Nucleus accumbens (tissue), 56 donors: ENCODE measurements around the gene SH3PXD2B.
"Not testable (repeated sequence)": the region's sequence is repeated elsewhere in the genome, so short reads cannot be mapped to it uniquely, and the experiment has no call there.

Experiments used
- DNase-seq, 56 donors: peaks; one replicate each; lab custom pipeline; 2025; lab: John Stamatoyannopoulos, UW

The SH3PXD2B gene

DNA sequence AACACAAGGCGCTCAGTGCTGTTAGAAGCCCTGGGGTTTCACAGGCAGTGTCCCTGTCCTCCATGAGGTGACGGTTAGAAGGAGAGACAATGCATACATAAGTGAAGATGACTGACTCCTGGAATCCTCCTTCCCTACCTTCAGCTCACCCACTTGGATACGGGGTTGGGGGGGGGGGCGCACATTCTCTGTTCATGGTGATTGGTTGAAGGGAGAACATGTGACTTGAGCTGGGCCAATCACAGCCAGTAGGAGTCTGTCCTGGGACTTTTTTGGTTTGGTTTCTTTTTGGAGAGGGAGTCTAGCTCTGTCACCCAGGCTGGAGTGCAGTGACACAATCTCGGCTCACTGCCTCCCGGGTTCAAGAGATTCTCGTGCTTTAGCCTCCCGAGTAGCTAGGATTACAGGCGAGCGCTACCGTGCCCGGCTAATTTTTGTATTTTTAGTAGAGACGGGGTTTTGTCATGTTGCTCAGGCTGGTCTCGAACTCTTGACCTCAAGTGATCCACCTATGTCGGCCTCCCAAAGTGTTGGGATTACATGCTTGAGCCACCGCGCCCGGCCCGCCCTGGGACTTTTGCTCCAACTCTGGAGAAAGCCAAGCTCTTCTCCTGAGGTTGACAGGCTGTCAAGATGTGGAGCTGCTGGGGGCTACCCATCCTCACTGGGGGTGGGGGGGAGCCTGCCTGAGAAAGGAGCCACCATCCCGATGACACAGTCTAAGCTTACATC lies 30.8 kb downstream of the SH3PXD2B start:
- no peak for DNase-seq

DNA sequence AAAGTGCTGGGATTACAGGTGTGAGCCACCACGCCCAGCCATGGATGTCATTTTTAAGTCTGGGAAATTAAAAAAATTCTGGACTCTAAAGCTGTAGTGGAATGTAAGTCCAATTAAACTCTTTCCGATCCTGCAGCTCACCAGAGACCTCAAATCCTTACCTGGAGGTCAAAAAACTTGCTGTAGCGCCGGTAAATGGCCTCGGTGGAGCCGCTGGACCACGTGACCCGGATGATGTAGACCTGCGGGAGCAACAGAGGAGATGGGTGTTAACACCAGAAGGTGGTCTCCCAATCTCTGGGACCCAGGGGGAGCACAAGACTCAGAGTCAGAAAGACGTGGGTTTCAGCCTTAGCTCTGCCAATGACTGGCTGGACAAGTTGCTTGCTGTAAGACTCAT lies 32.1 kb downstream of the SH3PXD2B start:
- DNase-seq, result no peak

DNA sequence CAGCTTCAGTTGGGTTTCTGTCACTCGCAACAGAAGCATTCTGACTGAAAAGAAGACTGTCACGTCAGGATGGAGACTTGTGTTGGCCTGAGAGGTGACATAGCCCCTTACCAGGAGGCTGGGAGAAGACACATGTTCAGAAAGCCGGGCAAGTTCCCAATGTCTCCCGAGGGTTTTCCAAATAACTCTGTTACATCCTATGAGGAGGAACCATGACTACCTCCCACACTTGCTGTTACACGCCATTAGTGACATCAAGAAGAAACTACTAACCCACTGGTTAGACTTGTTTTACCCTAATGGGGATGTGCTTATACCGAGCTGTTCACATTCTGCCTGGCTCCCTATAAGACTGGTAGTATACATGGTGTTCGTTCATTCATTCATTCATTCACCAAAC lies 33.3 kb downstream of the SH3PXD2B start:
- DNase-seq, result peak in 1 of 56 donors; percentile 77

DNA sequence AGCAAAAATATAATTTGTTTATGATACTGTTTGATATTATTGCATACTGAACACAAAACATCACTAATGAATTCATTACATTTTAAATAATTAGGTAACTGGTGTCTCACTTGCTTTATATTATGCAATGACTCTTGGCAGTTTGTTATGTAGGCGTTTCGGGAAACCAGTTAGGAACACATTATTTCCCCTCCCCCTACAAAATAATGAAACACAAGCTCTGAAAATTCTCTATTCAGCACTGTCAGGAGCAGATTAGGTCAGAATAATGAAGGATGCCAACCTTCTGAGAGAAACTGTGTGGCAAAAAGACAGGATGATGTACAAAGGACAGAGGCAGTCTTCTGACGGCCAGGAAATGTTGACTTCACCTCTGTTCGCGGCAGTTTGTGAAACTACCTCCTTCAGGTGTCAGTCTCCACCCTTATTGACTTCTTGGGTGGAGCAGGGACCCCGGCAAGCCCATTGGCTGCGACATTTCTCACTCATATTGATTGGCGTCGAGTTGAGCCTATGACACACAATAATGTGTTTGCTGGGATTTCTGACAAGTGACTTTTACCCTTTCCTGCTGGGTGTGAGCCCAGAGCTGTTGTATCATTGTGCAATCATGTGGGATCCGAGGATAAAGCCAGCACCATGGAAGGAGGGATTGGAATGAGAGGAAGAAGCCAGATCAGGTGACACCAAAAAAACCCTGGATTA lies 33.9 kb downstream of the SH3PXD2B start:
- peak in 47 of 56 donors; percentile 29 to 84 (median 71) for DNase-seq

DNA sequence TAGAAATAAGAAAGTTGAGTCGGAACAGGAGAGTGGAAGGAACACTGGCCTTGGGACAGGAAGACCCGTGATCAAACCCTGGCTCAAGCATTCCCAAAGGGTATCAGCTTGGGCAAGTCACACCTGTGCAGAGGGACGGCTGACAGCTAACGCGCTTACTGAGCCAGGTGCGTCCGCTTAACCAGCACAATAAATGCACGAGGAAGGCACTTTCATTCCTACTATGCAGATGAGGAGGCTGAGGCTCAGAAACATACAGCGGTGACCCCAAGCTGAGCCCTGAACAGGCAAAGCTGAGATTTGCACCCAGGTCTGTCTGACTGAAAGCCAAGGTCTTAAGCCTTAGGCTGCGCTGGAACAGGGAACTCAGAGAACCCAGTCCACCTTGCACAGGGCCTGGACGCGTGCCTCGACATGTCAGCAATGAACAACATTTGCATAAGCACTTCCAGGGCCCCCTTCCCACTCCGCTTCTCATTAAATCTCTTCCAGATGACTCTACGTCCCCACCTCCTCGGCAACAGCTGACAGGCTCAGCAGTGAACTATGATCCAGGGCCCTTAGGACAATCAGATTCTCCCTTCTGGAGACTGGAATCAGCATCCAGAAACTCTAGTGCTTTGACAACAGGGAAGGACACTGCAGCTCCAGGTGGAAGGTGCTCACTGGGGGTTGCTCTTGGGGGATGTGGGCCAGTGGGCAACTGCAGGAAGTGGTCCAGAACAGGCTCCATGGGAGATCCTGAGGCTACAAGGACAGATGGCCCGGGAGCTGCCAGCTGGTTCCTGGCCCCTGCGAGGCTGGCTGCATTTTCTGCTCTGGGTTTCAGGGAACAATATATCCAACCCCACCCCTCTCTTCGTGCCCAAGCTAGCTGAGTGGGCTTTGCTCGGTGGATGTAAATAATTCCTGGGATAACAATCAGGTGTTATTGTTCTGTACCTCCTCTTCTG lies 35.2 kb downstream of the SH3PXD2B start:
- DNase-seq, result peak in 2 of 56 donors; percentile 20 to 24

DNA sequence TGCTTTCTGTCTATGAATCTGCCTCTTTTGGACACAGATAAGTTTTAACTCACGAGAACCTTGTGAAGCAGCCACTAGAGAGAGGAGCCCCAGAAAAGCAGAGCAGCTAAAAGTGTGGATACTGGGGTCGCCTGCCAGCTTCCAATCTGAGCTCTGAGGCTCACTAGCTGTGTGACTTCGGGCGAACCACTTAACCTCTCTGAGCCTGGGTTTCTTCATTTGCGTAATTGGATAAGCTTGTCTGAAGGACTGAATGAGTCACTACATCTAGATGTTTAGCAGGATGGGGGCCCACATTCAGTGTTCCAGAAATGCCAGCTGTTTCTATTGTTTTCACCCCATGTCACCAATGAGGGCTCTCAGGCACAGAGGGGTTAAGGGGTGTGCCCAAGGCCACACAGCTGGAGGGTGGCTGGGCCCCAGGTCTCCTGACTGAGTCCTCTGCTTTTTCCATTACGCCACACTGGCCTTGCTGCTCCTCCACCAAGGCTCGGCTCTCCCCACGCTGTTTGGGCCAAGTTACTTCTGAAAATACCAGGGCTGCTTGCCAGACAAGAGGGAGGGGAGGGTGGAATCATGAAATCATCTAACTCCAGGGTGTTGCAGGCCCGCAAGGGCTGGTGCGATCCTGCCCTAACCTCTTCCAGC lies 36.2 kb downstream of the SH3PXD2B start:
- peak in 47 of 56 donors; percentile 24 to 91 (median 62) for DNase-seq

DNA sequence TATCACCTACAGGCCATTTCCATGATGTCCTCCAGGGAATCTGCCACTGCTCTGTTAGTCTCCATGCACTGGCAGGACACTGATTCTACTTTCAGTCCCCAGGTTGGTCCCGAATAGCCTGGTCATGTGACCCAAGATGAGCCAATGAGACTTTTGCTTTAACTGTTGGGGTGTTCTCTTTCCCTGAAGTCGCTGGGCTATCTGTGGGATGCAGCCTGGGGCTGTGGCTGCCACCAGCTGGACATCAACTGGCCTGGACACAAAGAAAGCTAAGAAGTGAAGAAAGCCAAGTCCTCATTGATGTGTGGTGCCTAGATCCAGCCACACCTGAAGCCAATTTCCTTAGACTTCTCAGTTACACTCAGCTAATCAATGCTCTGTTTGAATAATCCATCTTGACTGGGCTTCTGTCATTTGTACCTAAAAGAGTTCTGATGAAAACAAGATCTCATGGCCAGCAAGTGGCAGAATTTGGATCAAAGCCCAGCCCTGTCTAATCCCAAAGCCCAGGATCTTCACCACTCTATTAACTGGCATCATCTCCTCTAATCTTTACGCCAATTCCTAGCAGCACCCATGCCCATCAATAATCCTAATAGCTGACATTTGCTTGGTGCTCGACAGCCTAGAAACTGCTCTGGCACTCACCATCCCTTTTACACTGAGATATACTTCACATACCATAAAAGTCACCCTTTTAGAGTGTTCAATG lies 37.0 kb downstream of the SH3PXD2B start:
- peak in 2 of 56 donors; percentile 25 to 29 for DNase-seq

DNA sequence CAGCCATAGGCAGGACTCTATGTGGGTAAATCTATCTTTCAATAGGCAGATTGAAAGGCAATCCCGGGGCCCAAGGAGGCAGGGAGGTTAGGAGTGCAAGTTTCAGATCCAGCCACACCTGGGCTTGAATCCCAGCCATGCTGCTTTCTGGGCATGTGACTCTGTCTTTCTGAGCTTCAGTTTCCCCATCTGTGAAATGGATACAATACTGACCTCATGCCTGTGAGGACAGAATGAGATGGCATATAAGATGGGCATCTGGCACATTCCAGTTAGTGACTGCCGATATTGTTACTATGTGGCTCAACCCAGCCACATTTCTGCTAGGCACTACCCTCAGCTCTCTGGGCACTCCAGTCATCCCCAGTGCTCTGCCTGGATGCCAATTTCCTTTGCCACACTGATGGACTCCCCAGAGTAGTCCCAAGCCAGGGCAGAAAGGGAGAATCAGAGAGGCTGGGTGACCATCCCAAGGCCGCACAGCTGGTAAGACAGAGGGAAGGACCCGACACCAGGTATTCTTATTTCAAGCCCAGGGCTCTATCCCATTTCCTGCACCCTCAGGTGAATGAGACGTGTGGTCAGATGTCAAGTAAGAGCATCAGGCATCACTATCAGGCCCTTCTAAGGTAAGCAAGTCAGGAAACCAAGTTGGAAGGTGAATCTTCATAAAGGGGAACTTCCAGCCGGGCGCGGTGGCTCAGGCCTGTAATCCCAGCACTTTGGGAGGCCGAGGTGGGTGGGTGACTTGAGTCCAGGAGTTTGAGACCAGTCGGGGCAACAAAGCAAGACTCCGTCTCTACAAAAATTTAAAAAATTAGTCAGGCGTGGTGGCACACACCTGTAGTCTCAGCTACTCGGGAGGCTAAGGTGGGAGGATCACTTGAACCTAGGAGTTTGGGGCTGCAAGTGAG lies 38.7 kb downstream of the SH3PXD2B start:
- no peak for DNase-seq

DNA sequence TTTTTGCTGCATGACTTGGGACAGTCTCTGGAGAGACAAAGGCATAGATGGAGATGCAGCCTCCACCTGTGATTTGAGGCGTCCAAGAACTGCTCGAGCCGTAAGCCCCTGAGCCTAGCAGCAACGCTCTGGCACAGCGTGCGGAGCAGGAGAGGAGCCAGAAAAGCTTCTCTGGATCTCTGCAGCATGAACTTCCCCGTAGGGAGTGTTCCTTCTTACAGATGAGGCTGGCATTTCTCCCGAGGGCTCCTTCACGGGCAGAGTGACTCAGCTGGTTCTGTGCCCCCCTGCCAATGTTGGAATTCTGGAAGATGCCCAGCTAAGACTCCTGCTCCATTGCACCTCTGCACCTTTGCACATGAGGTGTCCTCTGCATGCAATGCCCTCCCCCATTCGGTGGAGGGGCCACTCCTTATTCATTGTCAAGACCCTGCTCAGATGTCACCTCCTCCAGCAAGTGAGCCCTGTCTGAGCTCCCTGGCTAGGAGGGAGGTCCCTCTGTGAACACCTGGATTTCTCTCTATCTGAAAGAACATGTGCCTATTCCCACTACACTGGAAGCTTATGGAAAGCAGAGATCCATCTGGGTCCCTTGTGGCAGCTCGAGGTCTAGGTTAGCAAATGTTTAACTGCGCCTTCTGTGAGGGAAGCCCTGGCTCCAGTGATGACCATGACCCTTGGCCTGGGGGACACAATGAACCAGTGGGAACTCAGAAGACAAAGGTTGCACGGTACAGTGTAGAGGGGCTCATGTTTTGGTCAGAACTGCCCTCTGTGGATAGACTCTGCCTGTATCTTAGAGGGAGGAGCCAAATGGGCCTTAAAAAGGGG lies 39.6 kb downstream of the SH3PXD2B start:
- peak in 14 of 56 donors; percentile 17 to 64 (median 38) for DNase-seq

DNA sequence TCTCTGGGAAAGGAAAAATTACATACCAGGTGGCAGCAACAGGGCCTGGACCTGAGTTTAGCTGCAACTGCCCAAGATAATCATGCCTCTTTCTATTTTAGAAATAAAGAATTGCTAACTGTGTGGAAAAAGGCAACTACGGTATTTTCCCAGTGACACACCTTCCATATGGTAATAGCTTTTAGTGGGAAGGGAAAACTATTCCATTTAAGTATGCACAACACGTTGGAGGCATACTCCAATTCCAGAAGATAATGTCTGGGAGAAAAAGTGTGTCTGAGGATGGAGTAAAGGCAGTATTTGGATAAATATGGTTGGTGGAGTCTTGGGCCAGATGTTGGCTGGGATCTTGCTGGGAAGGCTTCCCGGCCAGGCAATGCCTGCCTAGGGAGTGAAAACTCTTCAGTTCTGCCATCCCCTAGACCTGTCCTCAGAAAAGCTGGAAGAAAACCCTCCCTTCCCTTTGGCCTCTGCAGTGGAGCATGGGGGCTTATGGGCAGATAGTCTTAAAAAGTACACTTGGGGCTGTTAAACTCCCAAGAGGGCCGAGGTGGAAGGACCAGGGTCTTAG lies 40.6 kb downstream of the SH3PXD2B start:
- DNase-seq, result no peak

DNA sequence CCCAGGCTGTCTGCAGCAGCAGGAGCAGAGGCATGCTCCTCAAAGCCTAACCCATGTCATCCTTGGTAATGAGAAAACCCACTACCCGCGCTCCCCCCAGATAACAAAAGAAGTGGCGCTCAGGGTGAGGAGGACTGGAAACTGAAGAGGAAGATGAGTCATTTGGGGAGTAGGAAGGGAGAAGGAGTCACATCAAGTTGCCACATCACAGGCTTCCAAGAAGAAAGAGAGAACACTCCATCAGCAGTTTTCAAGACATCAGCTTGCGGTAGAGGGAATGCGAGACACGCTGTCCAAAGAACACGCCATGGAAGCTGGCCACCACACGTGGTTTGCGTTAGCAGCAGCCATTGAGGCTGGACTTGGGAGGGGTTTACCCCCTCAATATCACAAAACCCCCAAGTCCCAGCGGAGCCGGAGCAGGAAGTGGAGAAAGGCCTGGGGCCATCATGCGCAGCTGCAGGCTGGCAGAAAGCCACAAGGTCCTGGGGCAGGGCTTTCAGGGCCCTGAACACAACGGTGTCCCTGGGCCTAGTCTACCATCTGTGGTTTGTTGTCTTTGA lies 41.5 kb downstream of the SH3PXD2B start:
- peak in 26 of 56 donors; percentile 26 to 69 (median 42) for DNase-seq

DNA sequence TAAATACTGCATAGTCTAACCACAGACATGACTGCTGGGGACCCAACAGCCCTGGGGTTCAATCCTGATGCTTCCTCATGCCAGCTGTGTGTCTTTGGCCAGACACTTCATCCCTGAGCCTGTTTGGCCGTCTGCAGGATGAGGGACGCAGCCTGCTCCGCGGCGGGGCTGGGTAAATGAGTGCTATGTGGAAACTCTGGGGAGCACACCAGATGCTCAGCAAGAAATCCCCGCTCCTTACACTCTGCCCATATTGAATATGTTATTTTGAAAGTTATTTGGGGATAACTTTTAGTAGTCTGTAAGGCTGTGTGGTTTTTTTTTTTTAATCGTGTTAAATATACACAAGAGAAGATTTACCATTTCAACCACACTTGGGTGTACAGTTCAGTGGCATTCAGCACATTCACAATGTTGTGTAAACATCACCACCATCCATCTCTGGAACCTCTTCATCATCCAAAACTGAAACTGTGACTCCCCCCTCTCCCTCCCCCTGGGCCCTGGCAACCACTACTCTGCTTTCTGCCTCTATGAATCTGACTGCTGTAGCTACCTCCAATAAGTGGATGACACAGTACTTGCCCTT lies 42.7 kb downstream of the SH3PXD2B start:
- peak in 1 of 56 donors; percentile 27 for DNase-seq

DNA sequence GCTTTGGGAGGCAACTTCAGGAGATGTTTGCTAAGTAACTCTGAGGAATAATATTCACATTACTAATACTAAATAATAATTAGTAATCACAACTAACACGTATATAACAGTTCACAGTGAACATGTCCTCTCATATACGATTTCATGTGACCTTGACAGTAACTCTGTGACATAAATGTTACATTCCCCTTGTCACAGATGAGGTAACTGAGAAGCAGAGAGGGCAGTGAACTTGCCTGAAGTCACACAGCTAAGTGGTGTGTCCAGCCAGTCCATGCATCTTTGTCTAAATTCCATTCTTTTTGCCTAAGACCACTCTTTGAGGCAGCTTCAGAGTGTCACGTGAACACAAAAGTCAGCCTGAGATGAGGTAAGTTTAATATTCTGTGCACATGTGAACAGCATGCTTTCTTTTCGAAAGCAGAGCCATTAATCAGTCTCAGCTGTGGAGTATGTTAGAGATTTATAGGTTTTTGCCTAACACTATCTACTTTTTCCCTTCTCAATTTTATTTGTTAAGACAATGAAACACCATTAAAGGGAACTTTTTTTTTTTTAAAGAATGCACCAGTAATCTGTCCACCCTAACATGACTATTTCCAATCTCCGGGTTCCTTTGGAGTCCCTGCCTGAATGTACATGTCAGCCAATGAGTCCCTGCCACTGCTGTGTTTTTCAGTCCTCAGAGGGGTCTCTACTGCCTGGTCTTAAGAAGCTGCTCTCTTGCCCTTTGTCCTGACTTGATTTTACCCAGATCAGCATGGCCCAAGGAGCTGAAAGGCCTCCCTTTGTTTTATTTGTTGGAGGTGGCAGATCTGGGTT lies 43.5 kb downstream of the SH3PXD2B start:
- no peak for DNase-seq

DNA sequence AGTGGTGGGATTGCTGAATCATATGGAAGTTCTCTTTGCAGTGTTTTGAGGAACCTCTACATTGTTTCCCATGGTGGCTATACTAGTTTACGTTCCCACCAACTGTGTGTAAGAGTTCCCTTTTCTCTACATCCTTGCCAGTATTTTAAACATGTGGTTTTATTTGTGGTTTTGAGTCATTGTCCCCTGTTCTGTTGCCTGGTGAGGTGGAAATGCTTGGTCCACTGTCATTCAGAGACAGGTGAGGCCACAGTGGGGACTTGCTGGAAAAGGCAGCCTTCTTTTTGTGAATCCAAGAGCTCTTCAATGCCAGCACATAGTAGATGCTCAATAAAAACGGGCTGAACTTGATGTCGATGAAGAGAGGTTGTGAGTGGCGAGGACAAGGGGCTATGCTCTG lies 44.2 kb downstream of the SH3PXD2B start:
- DNase-seq, result no peak

DNA sequence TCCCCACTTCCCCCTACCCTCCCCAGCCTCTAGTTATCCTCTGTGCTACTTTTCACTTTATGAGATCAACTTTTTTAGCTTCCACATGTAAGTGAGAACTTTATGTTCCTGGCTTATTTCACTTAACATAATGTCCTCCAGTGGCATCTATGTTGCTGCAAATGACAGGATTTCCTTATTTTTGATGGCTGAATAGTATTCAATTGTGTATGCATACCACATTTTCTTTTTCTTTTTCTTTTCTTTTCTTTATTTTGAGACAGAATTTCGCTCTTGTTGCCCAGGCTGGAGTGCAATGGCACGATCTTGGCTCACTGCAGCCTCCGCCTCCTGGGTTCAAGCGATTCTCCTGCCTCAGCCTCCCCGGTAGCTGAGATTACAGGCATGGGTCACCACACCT lies 44.8 kb downstream of the SH3PXD2B start:
- DNase-seq, result not testable (repeated sequence)

DNA sequence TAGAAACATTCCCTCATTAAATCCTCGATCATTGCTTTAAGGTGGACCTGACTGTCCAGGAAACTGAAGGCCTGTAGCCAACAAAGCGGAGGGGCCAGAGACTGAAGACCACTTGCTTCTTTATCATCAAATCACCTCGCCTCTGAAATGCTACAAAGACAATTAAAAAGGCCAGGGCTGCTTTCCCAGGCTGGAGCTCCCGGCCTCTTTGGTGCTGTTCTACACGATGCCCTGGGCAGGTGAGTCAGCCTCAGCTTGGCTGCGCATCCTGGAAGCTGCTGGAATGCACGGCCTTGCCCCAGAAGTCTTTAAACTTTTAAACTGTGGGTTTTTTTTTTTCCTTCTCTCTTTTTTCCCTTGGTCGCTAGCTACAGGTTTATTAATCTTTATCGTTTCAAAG lies 46.5 kb downstream of the SH3PXD2B start:
- peak in 1 of 56 donors; percentile 20 for DNase-seq
